ENCODE data around the gene OXSR1.

Gene OXSR1

DNA sequence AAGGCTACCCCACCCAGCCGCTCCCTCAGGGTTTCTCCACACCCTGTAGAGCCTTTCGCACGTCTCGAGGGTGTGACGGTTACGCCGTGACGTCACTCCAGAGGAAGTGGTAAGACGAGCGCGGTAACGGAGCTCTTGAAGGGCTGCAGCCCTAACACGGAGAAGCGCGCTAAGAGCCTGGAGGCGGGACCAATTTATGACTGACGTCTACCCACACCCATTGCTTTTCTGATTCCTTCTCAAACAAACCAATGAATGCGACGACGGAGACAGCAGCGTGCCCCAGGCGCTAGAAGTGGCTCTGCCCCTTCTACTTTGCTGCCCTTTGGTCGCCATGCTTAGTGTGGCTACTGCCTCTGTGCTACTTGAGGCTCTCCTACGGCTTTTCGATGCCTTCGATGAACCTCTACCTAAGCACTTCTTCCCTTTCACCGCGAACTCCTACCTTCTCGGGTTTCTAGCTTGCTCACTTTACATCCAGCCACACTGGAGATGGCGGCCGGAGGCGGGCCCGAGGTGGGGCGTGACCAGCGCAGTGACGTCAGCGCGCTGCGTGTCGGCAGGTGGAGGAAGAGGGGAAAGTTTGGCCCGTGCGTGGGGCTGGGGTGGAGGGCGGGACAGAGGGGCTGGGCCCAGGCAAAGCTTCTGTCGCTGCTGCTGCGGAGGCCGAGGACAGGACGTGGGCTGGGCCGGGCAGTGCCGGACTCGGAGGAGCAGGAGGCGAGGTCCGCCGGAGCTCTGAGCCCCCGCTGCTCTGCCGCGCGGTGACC lies at the start of gene OXSR1:
OXSR1 (plus strand) TSS at position 586 of the 770 bp plus-strand sequence. CDS start 340 bp downstream, outside the sequence.
- DNase-seq: peak; percentile 99

DNA sequence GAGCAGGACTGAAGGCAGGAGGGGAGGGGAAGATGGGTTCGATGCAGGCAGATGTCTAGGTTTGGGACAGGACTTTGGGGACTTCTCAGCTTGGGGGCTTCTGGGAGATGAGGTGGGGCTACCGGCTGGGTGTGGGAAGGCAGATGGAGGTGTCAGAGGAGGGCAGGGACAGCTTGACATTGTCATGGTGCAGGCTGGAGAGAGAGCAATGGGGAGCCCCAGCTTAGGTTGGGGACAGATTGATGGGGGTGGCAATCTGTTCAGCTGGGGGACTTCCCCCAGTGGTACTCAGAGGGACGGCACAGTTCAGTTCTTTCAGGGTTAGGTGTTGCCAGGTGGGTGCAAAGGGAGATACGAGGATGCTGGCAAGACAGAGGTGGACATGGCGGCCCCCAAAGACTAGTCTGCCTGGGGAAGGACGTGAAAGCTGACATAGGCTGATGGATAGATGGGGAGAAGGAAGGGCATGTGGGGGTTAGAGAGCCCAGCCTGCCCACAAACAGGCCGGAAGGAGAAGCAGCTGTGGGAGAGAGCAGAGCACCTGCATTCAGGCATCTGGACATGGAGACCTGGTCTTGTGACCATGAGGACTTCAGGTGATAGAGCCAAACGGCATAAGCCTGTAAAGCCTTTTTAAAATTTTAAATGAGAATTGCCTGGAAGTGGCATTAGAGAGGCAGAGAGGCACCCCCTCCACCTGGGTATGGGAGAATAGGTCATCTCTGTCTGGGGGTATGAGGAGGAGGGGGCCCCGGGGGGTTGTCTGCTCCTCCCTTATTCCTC lies 49.5 kb upstream of the OXSR1 start:
- no peak for DNase-seq

DNA sequence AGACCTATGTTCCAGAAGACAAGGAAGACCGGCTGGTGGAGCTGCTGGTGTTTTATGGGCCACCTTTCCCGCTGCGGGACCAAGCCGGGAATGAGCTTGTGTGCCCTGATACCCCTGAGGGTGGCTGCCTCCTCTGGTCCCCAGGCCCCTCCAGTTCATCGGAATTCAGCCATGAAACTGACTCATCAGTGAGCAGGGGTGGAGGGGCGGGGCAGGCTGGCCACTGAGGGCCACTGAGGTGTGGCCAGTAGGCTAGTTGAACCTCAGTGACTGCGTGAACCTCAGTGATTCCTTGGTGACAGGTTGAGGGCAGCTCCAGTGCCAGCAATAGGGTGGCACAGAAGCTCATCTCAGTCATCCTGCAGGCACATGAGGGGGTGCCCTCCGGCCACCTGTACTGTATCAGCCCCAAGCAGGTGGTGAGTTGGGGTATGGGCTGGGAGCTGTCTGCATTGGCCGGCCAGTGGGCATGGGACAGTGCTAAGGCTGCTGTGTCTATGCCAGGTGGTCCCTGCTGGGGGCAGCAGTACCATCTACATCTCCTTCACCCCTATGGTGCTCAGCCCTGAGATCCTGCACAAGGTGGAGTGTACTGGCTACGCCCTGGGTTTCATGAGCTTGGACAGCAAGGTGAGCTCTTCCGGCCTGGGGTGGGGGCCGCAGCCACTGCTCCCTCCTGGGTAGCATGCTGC lies 48.7 kb upstream of the OXSR1 start:
- DNase-seq: no peak

DNA sequence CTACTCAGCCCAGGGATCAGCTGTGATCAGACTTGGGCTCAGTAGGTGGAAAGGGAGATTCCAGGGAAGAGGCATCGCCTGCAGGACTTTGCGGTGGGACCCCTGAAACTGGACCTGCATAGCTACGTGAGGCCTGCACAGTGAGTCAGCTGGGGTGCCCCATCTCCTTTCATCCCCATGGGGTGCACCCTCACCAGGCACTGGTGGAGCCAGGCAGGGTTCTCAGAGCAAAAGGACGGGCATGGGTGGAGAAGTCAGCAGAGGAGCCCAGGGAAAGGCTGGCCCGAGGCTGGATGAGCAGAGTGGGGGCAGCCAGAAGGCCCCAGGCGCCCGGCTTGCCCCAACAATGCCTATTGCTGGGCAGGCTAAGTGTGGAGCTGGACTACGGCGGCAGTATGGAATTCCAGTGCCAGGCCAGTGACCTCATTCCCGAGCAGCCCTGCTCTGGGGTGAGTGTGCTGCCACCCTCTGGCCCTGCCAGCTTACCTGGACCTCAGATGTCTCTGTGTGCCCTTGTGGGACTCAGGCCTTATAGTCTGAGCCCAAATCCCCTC lies 48.1 kb upstream of the OXSR1 start:
- no peak for DNase-seq

DNA sequence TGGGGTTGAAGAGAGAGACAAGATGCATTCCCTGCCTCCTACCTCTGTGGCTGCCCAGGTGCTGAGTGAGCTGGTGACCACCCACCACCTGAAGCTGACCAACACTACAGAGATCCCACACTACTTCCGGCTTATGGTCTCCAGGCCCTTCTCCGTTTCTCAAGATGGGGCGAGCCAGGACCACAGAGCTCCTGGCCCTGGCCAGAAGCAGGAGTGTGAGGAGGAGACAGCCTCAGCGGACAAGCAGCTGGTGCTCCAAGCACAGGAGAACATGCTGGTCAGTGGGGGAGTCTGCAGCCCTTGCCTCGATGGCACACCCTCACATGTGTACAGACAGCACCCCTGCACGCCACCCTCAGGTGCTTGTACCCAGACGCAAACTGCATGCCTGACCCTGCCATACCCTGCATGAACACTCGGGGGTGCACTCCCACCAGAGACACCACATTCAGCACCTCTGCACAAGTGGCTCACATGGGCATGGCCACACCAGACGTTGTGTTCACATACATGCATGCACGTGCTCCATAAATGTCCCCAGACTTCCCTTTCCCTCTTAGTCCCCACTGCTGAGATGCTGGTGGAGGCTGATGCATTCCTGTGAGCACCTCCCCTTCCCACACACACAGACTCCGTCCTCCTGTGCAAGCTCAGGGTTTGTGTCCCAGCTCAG lies 47.5 kb upstream of the OXSR1 start:
- DNase-seq: peak; percentile 10

DNA sequence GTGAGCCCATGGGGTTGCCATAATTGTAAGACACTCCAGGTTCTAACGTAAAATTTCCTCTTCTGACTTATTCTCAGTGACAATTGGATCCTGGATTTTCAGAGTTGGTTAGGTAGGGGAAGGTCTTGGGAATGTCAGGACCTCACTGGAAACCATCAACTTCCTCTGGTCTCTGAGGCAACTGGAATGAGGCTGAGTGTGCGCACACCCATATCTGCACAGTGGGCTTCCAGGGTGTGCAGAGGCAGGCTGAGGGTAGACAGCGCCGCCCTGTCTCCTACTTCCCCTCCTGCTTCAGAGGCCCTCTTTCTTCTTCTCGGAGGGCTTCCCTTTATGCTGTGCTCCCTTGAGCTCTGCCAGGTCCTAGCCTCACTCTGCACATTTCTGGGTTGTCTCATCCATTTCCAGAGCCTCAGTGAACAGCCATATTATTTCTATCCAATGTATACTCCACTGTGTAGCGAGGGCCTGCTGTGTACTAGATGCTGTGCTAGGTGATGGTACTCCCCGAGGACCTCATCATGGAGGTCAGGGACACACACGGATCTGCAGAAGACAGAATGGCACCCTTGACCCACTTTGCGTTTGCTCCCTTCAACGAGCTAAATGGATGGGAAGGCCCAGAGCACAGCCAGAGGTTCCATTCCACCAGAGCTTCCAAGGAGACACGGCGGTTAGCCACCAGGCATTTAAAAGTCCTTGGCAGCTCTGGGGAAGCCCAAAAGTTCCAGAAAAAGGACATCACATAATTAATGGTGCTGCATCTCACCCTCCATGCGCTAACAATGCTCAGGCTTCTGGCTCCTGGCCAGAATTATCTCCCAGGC lies 46.7 kb upstream of the OXSR1 start:
- DNase-seq: no peak

DNA sequence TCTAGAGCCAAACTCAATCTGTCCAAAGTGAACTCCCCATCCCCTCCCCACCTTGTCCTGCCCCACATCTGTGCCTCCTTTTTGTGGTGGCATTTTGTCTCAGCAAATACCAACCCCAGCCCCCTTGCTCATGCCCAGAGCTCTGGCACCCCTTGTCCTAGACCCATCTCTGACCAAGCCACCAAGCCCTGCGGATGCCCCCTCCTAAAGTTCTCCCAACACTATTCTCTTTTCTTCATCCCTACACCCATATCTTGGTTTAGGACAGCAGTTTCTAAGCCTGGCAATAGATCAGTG lies 46.1 kb upstream of the OXSR1 start:
- no peak for DNase-seq

DNA sequence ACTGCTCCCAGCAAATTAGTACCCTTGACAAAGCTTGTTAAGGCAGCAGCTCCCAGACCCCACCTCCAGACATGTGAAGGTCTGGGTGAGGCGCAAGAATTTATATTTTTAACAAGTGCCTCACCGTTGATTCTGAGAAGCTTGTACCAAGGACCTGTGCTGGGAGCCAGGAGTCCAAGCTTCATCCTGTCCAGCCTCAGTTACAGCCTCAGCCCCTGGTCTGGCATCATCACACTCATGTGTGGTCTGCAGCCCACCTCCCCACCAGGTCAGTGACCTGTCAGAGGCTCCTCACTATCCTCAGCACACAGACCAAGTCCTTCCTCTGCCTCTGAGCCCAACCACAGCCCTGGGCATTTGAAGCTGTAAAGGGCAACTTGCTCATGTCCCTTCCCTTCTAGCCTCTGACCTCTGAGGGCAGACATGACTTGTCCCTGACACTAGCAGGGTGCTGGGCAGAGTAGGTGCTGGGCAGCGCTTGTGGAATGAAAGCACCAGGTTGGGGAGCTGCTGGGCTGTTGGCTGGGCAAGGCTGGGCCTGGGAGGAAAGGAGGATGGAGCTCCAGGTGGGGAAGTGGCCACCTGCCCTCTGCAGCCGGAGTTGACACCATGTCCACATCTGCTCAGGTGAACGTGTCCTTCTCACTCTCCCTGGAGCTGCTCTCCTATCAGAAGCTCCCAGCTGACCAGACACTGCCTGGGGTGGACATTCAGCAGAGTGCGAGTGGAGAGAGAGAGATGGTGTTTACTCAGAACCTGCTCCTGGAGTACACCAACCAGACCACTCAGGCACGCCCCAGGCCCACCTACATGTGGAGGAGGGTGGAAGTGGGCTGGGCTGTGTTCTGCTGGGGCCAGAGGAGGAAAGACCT lies 45.3 kb upstream of the OXSR1 start:
- no peak for DNase-seq

DNA sequence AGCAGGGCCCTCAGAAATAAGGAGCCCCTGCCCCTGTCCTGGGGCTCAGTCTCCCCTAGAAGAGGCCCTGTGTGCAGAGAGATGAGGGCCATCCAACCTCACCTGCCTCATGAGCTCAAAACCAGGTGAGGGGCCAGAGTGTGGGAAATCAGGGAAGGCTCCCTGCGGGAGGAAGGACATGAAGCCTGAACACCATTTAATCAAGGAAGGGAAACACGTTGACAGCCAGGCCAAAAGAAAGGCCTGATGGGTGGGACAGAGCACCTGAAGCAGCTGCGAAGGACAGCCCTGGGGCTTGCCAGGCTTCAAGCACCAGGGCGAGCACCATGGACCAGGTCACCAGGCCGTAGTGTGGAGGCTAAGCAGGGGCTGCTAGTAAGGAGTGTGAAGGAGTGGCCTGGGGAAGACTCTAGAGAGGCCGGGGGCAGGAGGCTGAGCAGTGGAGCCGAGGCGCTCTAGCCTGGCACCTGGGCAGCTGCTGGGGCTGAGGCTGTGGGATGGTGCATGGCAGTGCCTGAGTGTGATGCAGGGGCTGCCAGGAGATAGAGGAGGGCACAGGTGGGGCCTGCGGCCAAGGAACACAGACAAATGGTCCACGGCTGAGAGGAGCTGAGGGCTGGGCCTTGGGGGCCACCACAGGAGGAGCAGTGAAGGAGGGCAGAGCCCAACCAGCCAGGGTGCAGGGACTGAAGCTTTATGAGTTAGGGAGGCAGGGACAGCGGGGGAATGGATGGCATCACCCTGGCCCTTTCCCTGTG lies 44.5 kb upstream of the OXSR1 start:
- DNase-seq: no peak

DNA sequence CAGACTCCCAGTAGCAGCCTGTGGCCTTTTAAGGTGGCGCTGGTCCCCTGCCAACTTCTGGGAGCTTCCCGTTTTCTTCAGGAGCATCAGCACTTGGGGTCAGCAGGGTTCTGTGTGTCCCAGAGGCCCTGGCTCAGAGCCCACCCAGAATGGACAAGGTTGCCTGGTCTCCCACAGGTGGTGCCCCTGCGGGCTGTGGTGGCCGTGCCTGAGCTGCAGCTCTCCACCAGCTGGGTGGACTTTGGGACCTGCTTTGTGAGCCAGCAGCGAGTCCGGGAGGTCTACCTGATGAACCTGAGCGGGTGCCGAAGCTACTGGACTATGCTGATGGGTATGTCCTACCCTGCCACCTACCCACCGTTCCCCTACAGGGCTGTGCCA lies 43.9 kb upstream of the OXSR1 start:
- no peak for DNase-seq

DNA sequence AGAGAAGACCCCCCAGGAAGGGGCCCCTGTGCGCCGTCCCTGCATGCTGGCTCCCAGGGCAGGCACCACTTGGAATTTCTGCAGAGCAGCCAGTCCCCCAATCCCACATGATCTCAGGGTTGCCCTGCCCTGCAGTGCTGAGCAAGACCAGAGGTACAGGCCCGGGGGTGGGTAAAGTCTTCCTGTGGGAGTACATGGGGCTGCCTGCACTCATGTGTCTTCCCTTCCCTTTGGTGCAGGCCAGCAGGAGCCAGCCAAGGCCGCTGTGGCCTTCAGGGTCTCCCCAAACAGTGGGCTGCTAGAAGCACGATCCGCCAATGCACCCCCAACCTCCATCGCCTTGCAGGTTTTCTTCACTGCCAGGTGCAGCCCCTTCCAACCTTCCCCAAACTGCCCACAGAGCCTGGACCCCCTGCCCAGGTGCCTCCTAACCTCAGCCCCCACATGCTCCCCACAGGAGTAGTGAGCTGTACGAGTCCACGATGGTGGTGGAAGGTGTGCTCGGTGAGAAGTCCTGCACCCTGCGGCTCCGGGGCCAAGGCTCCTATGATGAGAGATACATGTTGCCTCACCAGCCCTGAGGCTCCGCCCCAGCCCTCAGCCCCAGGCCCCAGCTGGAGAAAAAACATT lies 43.4 kb upstream of the OXSR1 start:
- DNase-seq: no peak

DNA sequence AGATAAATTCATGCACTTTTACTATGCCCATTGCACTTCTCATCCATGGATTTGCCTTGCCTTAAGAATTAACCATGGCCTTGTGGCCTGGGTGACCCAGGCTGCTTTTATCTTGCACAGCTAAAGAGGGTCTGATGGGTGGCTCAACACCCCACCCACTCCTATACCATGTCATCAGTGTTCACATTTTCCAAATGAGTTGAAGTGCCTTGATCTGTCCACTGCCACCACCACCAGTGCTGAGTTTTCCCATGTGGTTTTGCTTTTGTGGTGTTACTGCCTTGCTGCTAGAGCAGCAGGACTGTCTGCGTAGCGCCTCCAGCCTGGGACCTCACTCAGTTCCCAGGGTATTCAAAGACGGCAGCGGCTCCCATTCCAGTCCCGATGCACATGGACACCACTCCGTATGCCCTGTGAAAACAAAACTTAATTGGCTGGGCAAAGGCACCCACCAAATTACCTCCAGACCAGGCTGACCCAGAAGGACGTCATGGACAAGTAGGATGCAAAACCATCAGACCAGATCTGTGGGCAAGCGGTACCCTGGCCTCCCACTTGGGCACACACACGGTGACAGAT lies 42.5 kb upstream of the OXSR1 start:
- DNase-seq: no peak

DNA sequence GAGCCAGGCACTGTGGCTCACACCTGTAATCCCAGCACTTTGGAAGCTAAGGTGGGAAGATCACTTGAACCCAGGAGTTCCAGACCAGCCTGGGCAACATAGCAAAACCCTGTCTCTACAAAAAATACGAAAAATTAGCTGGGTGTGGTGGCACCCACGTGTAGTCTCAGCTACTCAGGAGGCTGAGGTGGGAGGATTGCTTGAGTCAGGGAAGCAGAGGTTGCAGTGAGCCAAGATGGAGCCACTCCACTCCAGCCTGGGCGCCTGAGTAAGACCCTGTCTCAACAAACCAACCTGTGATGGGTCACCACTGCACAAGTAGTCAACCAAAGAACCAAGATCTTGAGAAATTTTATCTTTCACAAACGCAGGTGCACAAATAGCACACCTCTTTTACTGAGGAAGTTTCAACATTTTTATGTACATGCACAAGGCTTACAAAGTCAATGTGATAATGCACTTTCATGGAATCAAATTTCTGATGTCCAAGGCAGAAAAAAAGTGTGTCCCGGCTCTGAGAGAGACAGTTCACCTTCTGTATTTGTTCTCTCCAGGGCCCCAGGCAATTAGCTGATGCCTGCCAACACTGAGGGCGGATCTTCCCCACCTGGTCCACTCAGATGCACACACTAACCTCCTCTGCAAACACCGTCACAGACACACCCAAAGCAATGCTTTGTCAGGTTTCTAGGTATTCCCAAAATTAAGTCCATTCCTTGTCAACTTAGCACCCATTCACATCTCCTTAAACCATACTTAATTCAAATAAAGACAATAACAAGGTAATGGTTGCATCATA lies 40.8 kb upstream of the OXSR1 start:
- no peak for DNase-seq

DNA sequence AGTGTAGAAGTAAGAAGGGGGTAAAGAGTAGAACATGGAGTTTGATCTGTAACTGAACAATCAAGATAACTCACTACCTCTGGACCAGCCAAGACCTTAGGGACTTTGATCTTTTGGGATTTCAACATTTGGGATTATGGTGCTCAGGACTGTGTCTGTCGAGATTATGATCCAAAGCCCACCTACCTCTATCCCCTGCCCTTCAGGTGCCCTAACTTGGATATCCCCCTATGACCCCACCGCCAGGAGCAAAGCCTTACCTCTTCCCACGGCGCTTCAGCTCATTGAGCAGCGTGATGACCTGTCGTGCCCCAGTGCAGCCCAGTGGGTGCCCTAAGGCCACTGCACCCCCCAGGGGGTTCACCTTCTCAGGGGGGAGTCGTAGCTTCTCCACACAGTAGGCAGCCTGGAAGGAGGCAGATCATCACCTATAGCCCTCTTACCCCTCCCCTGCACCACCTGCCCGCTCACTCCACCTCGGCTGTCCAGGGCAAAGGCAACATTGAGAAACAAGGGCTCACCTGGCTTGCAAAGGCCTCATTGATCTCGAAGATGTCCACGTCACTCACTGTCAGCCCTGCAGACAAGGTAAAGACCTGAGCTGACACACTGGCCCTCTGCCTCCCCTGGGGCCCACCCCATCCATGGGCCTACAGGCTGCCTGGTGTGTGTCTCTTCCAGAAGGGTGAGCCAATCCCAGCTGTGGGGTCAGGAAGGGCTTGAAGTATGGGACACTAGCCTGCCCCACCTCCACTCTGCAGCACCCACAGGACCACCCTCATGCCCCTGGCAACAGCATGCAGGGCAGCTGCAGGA lies 39.8 kb upstream of the OXSR1 start:
- no peak for DNase-seq

DNA sequence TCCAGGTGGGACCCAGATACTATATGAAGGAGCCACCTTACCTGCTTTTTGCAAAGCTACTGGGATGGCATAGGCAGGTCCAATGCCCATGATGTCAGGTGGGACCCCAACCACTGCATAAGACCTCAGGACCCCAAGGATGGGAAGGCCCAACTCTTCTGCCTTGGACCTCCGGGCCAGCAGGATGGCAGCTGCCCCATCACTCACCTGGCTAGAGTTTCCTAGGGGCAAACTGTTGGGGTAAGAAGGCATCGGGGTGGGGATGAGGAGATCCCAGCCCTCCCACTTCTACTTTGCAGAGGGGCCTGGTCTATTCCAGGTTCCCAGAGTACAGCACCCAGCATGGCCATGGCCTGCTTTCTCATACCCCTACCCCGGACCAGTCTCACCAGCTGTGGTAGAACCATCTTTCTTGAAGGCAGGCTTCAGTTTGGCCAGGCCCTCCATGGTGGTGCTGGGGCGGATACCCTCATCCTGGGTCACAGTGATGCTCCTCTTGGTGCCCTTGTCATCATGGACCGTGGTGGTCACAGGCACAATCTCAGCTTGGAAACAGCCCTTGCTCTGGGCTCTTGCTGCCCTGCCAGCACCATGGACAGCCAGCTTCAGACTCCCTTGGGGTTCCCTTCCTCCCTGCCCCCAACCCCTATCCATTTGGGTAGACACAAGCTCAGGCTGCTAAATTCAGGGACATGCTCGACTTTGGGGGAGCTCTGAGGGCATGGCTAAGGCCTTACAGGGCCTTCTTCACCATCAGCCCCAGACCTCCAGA lies 39.0 kb upstream of the OXSR1 start:
- no peak for DNase-seq

DNA sequence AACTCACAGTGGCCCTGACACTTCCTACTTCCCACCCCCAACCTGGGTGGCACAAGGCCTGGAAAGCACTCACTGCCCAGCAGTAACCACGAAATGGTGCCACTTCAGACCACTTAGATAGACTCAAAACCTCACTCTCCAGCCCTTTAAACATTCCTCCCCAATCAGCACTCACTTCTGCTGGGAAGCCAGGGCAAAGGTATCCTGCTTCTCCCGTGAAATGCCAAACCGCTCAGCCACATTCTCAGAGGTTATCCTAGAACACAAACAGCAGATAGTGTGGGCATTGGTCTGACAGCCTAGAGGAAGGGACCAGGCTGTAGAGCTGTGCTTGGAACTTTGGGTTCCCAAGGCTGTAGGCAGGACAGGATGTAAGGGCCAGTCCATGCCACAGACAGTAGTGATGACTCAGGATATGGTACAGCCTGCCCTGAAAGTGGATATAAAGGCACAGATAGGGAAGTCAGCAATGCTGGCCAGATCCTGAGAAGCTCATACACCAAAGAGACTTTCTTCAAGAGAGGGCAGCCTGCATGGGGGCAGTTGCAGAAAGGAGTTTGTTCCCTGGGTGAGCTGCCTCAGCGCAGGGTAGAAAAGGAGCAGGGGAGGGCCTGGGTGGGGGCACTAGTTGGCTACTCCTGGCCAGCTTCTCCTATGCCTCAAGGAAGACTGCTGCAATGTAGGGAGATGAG lies 37.6 kb upstream of the OXSR1 start:
- no peak for DNase-seq
